ENCODE measurements around the gene UBN1. TPM values are rescaled to one million over a fixed set of nuclear protein-coding genes. Genes with fewer than 3 reads are reported as not detected.

The UBN1 gene
- polyA plus RNA-seq, 10 donors, result 15.8 to 23.0 (median 19.5) TPM

DNA sequence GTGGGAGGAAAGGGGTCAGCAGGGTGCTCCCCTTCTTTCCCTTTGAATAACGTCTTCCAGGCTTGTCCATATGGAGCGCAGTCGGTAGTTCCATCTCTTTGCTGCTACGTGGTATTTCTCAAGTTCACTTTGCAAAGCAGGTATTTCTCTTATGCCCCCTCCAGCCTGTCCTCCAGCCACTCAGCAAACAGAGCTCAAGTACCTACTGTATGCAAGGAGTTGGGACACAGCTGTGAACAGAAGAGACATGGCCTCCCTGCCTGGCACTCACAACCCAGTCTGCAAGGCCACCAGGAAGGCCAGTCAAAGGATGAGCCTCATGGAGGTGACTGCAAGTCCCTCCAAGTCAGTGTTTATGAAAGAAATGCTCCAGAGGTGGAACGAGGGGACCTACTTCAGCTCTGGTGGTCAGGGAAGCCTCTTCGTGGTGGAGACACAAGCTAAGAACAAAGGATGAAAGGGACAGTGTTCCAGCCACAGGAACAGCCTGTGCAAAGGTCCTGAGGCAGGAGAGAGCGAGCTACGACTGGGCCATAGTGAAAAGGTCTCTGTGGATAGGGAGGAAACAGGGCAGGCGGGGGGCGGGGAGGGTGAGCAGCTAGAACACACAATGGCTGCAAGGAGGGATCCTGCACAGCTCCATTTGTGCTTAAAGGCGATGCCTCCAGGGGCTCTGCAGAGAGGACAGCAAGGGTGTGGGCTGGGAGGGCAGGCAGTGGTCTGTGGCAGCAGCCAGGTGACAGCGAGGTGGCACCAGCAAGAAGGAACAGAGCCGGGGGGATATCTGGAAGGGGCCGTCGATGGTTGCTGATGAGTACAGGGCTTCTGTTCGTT is 57.0 kb downstream of the UBN1 start:
- no peak for DNase-seq

DNA sequence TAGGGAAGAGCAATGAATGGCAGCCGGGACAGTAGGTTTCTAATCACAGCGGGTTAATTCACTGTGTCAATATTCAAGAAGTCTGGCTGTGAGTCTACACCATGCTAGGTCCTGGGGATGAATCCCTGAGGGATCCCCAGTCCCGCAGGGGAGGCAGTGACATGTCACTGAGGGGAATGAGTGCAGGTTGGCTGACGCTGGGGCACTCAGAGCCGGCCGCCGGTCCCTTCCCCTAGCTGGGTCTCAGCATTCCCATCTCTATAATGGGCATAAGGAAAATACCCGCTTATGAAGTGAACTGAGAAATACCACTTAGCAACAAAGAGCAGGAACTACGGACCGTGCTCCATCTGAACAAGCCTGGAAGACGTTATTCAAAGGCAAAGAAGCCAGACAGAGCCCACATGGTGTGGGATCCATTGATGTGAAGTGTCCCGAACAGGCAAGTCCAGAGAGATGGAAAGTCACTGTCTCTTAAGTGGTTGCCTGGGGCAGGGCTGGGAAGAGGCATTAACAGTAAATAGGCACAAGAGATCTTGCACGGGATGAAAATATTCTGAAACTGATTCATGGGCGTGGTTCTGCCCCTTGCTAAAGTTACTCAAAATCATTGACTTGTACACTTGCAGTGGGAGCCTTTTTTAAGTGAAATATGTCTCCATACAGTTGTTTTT is 57.8 kb downstream of the UBN1 start:
- DNase-seq, result no peak

DNA sequence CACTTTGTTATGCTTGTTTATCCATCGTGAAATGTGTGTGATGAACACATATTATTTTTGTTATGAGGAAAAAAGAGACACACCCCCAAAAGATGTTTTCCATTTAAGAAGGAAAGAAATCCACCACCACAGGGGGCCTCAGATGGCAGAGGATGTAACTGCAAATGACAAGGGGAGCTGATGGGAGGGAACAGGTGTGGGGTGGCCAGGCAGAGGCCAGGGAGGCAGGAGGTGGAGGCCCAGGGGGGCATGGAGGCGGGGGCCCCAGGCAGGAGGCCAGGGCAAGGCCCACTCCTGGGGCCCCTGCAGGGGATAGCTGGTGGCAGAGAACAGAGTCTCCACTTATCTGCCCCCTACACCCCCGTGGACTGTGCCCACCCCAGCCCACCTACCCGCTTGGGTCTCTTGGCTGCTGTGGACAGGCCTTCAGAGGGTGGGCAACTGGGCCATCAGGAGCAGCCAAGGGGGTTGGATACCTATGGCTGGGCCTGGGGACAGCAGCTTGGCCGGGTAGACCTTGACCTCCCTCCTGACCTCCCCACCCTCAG is 61.6 kb downstream of the UBN1 start:
- no peak for DNase-seq

DNA sequence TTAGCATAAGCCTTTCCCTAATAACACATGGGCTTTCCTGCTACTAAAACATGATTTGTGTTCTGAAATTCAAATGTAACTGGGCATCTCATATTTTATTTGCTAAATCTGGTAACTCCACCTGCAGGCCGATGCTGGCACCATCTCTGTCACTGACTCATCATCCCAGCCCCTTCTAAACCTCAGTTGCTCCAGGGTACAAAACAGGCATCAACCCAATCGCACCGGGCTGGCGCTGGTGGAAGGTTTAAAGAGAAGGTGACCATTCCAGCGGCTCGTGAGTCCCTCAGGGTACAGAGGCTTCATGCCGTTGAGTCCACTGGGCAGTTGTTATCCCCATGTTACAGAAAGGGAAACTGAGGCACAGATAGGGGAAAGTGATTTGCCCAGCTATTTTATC is 62.5 kb downstream of the UBN1 start:
- no peak for DNase-seq

DNA sequence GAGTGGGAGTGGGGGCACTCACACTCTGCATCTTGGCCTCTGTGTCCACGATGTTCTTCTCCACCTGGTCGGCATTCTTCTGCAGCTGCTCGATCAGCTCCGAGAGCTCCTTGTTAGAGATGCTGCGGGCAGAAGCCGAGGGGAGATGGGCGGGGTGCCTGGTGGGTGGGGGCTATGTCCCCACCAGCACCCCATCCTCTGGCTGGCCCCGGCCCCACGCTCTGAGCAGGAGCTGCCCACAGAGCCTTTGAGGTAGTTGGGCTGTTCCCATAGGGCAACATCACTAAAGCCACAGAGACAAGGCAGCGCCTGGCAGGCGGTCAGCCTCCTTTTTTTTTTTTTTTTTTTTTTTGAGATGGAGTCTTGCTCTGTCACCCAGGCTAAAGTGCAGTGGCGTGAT is 63.5 kb downstream of the UBN1 start:
- no peak for DNase-seq

DNA sequence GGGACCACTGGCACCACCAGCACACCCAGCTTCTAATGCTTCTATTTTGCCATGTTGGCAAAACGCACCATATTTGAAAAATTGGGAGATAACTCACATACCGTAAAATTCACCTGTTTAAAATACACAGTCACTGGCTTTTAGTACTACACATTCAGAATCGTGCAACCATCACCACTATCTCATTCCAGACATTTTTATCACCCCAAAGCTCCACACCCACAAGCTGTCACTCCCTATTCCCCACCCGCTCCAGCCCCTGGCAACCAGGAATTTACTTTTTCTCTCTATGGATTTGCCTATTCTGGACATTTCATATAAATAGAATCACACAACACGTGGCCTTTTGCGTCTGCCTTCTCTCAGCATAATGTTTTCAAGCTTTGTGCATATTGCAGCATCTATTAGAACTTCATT is 64.7 kb downstream of the UBN1 start:
- DNase-seq, result no peak

DNA sequence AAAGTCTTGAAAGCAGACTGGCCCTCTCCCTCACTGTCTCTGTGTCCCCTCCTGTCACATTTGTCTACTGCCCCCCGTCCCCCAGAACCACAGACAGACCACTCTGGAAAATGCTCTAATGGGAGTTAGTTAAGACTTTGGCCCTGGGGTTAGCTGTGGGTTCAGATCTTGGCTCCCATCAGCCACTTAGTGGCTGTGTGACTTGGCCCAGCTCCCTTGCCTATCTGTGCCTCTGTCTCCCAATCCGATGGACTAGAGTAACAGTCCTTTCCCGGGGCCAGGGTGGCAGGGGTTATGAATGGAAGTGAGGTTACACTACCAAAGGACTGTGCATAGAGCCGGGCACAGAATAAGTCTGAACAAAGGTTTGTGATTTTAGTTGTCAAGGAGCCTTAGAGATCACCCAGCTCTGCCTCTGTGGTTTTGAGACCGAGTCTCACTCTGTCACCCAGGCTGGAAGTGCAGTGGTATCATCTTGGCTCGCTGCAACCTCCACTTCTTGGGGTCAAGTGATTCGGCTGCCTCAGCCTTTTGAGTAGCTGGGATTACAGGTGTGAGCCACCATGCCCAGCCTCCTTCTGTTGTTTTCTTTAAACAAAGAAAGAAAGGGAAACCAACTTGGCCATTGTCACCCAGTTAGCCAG is 66.0 kb downstream of the UBN1 start:
- DNase-seq, result no peak

DNA sequence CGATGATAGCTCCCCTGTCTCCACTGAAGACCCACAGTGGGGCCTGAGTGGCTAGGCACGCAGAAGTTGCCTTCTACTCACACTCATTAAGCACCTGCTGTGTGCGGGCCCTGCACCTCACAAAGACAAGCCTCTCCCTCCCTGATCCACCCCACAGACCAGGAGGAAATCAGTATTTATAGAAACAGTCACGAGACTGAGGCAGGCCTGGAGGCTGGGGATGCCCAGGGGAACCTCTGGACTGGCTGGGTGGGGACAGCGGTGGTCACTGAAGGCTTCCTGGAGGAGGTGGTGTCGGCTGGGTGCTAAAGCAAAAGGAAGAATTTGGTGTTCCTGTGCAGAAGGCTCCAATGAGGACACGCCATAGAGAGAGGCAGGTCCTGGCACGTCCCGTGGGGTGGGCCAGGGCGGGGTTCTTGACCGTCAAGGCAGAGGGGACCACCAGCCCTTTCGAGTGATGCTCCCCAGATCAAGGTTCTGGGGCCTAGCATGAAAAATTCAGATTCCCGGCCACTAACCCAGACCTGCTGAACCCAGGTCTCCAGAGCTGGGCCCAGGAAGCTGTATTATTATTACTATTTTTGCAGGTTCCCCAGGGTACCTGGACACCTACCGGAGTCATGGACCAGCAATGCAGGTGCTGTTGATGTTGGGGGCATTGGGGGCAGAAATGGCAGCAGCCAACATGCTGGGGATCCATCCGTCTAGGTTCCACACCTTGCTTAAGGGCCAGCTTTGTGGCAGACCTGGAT is 66.7 kb downstream of the UBN1 start:
- DNase-seq, result no peak

DNA sequence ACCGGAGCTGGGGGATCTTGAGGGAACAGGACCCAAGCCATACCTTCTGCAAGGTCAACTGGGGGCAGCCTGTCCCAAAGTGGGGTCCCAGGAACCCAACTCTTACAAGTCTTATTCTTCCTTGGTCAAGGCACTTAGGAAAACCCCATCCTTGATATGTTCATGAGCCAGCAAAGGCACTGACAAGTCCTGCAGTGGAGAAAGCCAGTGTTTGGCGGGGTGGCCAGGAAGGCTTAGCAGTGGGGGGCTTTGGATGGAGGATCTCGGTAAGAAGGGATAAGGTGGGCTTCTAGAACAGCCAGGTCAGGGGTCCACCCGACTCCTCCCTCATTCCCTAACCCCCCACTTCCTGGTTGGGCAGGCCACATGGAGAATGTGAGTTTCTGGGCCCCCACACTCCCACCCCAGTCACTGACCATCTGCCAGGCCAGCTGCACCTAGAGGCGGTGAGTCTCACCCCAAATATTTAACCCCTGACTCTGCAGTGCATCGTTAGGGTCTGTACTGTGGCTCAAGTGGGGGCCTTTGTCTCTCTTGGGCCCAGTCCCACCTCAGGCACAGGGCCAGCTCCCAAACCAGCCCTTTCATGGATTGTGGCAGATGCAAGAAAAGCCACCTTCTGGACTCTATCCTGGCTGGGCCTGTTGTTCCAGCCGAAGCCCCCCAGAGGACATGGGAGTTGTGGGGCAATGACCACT is 67.4 kb downstream of the UBN1 start:
- no peak for DNase-seq

DNA sequence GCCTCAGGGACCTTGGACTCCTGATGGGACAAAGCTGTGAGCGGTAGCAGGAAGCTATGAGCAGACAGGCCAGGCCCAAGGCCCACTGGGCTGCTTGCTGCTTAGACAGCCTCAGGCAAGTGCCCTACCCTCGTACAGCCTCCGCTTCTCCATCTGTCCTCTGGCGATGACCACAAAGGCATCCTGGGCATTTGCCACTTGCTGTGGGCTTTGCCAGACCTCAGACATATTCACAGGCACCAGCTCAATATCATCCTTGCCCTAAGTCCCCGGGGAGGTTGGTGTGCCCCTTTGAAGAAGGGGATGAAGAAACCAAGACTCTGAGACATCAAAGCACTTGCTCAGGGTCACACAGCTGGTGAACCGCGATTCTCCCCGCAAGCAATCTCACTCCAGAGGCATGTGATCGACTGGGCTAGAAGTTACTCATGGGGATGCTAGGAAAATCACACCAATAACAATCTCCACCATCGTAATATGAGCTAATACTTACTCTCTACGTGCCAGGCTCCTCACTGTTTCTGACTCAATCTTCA is 68.0 kb downstream of the UBN1 start:
- peak in 1 of 3 donors; percentile 37 for DNase-seq

DNA sequence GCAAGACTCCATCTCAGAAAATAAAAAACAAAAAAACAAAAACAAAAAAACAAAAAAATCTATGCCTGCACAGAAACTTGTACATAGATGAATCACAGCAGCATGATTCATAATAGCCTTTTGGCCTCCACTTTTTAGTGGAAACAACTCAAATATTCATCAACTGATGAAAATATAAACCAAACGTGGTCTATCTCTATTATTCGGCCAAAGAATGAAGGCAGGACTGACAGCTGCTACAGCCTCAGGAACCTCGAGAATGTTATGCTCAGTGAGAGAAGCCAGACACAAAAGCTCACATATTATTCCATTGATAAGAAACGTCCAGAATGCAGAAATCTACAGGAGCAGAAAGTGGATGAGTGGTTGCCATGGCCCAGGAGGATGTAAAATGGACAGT is 69.8 kb downstream of the UBN1 start:
- no peak for DNase-seq

DNA sequence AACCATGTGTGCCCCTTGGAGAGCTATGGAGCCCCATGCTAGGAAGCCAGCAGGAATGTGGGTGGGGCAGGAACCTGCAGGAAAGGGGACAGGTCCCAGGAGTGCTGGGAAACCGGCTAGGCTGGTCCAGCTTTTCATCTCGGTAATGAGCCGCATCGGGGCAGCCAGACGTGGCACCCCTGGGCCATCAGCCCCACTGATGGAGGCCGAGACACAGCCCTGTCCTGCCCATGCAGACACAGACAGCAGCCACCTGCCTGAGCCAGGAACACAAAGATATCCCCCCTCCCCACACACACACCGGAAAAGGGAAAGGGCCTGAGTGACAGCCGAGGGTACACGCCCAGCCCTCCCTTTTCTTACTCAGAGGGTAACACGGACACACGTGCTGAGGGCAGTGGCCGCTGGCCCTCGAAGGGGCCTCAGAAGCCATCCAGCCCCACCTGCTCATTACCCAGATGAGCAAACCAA is 71.5 kb downstream of the UBN1 start:
- DNase-seq, result no peak

DNA sequence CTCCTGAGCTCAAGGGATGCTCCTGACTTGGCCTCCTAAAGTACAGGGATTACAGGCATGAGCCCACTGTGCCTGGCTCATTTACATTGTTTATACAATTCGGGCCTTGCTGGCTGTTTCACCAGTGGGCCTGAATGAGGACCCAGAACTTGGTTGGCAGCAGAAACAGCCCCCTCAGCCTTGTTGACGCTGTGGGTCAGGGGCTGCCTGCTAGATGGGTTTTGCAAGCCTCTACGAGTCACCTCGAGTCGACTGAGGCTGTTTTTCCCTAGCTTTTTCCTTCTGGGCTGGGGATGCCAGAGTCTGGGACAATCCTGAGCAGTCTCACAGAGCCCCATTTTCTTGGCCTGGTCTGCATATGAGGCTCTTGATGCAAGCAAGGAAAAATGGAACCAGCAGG is 73.5 kb downstream of the UBN1 start:
- no peak for DNase-seq

DNA sequence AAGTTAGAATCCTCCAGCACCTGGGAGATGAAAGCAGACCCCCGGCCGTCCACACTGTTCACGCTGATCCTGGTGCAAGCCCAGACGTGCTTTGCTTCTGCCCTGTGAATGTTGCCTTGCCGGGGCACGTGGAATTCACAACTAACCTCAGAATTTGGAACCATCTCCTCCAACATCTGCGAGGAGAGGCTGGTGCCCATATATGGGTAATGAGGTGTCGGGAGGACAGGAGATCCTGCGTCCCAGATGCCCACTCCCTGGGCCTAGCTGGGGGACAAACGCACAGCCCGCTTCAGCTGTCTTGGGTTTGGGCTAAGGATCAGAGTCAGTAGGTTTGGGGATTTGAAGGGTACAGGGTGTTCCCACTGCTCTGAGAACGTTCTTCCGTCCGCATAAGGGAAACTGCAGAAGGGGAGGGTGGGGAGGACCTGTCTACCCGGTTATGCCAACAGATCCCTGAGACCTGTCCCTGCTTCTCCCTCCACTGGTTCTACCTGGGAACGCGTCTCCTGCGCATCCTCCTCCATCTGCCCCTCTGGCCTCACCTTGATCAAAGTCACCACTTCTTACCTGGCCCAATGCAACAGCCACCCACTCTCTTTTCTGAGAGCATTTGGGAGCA is 75.6 kb downstream of the UBN1 start:
- no peak for DNase-seq

DNA sequence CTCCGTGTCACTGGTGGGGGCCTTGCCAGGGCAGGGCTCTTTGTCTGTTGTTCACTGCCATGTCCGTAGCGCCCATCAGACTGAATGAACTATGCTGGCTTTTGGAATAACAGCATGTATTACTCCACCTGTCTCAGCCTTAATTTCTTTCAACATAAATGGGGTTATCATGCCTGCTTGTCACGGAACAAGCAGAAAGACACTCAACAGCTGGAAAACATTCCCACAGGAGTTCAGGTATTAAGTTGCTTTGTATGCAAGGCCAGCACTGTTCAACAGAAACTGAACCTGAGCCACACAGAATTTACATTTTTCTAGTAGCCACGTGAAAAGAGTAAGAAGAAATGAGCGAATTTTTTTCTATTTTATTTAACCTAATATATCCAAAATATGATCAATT is 76.6 kb downstream of the UBN1 start:
- no peak for DNase-seq

DNA sequence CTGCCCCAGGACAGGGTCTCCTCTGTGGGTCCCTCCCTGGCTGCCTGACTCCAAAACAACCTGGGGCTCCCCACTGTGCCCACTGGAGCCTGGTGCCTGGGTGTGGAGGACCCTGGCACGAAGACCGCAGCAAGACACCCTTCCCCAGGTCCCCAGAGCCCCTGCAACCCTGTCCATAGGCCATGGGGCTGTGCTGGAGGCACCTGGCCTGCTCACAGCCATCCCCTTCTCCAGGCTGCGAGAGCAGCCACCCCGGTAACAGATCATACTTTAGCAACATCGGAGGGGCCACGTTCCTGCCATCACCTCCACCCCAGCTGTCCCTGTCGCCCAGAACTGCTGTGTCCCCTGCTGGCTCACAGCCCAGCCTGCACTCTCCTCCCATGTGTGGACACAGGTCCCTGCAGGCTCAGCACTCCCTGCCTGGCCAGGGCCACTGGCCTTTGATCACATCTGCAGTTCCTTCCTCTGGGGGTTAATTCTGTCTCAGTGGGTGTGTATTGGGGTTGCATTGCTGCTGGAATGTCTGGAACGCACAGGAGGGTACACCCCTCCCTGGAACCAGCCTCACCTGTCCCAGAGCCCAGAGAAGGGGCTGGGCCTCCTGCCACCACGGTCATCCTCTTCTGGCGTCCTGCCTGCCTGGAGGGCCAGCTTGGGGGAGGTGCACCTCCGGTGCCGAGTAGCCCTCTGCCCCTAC is 77.5 kb downstream of the UBN1 start:
- DNase-seq, result no peak

DNA sequence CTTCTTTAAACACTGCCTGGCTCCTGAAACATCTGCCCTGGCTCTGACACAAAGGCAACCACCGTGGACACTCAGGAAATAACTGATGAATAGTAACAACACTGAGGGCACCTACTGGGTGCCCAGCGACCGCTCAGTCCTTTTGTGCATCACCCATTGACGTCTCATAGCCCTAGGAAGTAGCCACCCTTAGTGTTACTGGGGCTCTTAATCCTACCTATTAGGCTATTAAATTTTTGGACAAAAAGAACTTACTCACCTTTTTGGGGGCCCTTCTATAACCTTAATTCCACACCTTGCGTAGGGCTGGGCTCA is 78.0 kb downstream of the UBN1 start:
- DNase-seq, result no peak

DNA sequence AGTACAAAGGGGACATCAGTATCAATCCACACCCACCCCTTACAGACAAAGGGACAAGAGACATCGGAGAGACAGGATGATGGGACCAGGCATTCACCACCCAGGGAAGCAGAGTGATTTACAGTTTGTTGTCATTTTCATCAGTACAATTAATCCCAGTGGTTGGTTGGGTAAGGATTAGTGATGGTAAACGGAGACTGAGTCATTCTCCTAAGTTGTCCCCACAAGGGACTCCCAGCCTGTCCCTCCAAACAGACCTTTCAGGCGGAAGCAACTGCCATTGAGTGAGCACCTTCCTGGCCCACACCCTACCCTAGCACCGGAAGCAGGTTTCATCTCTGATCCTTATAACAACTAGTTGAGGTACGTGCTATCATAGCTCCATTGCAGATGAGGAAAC is 78.5 kb downstream of the UBN1 start:
- DNase-seq, result no peak

DNA sequence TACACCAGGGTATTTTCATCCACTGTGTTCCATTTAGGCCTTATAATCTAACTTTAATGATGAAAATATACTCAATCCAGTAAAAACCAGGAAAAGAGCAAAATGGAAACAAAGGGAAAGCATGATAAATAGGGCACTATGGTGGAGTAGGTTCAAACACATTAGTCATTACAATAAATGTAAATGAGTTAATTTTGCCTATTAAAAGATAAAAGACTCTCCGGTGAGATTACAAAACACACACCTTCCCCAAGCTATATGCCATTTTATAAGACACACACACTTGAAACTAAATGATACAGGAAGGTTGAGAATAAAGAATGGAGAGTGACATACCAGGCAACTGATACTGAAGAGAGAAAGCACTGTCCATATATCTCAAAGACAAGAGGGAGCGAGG is 79.6 kb downstream of the UBN1 start:
- DNase-seq, result no peak

DNA sequence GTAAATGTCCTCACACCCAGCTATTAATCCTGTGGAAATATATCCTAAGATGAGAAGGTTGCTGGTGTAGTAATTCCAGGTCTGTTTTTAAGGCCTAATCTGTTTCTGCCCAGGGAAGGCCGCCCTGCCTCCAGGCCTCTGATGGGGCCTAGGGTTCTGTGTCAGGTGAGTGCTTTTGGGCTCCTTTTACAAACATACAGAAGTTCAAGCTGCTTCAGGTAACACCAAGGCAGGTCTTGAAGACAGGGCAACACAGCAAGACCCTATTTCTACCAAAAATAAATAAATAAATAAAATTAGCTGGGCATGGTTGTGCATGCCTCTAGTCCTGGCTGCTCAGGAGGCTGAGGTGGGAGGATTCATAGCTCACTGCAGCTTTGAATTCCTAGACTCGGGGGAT is 80.4 kb downstream of the UBN1 start:
- DNase-seq, result no peak
